ENCODE data around the gene LONP2. TPM values are rescaled to one million over a fixed set of nuclear protein-coding genes. Genes with fewer than 3 reads are reported as not detected.
"Not testable (repeated sequence)": the region's sequence is repeated elsewhere in the genome, so short reads cannot be mapped to it uniquely, and the experiment has no call there.

The LONP2 gene
- total RNA-seq, 2 experiments from 2014 or later, result 50.3 to 51.6 TPM

GRCh38 chr16:48350736-48351135 lies 106.6 kb downstream of the LONP2 start:
- H3K9me3 Mint-ChIP-seq, result no peaks in the 10 kb centered on the region
- intact Hi-C loops (cut with micrococcal nuclease), result loop anchor here (10.0 kb wide), 1 partner anchor 184 kb away; no protein-coding TSS in a partner anchor
- H3K4me3 Mint-ChIP-seq, result no peak overlapping the region
- H3K4me1 Mint-ChIP-seq (ENCODE audit: low read depth), result peaks cover 23% of the 10 kb centered on the region
- CTCF ChIA-PET, result interaction anchor here (1.0 to 1.8 kb wide), 4 partner anchors 13 to 279 kb away, joined by 3 to 9 read pairs (median 6); no protein-coding TSS in a partner anchor
- peak overlapping the region; percentile 67 for H3K27ac Mint-ChIP-seq
- POLR2A ChIA-PET, result interaction anchor here (1.0 to 2.0 kb wide), 4 partner anchors 10 to 35 kb away, joined by 3 to 4 read pairs (median 3); partner anchors contain the start of gene SIAH1
- TF ChIP-seq CTCF (IDR thresholded peaks at IDR 0.05), result no peak
- DNase-seq (peak; percentile 41), ATAC-seq (peak; percentile 55)
- H3K36me3 Mint-ChIP-seq (ENCODE audit: low read depth), result peaks cover 40% of the 10 kb centered on the region
- no peaks in the 10 kb centered on the region for H3K27me3 Mint-ChIP-seq

GRCh38 chr16:48352648-48353390 lies 108.7 kb downstream of the LONP2 start:
- H3K27ac Mint-ChIP-seq, result no peak overlapping the region
- TF ChIP-seq CTCF (IDR thresholded peaks at IDR 0.05), result no peak
- POLR2A ChIA-PET, result interaction anchor here (0.6 kb wide), 1 partner anchor 289 kb away, joined by 3 read pairs; no protein-coding TSS in a partner anchor
- H3K36me3 Mint-ChIP-seq (ENCODE audit: low read depth), result peaks cover 35% of the 10 kb centered on the region
- no peak overlapping the region for H3K4me3 Mint-ChIP-seq
- H3K9me3 Mint-ChIP-seq, result no peaks in the 10 kb centered on the region
- no peak for DNase-seq
- CTCF ChIA-PET, result interaction anchor here (0.6 to 2.1 kb wide), 5 partner anchors 14 to 278 kb away, joined by 3 to 9 read pairs (median 7); no protein-coding TSS in a partner anchor
- no peak for ATAC-seq
- intact Hi-C loops (cut with micrococcal nuclease), result loop anchor here (1.0 to 10.0 kb wide), 3 partner anchors 182 to 277 kb away; no protein-coding TSS in a partner anchor
- H3K27me3 Mint-ChIP-seq, result no peaks in the 10 kb centered on the region
- H3K4me1 Mint-ChIP-seq (ENCODE audit: low read depth), result peaks cover 18% of the 10 kb centered on the region

- ChIA-PET CTCF (interaction anchor here (1.0 to 3.0 kb wide), 15 partner anchors 11 to 279 kb away, joined by 3 to 26 read pairs (median 6); no protein-coding TSS in a partner anchor), POLR2A (interaction anchor here (0.7 to 3.6 kb wide), 4 partner anchors 11 to 269 kb away, joined by 3 to 28 read pairs (median 4); partner anchors contain the start of gene N4BP1)
Observed at GRCh38 chr16:48353565-48354163, 109.6 kb downstream of the LONP2 start.

GRCh38 chr16:48354385-48354784 lies 110.3 kb downstream of the LONP2 start:
- ATAC-seq (peak; percentile 44), DNase-seq (peak; percentile 37)
- peaks cover 30% of the 10 kb centered on the region for H3K36me3 Mint-ChIP-seq (ENCODE audit: low read depth)
- H3K27ac Mint-ChIP-seq, result peak overlapping the region; percentile 48
- intact Hi-C loops (cut with micrococcal nuclease), result loop anchor here (10.0 kb wide), 1 partner anchor 180 kb away; no protein-coding TSS in a partner anchor
- peaks cover 18% of the 10 kb centered on the region for H3K4me1 Mint-ChIP-seq (ENCODE audit: low read depth)
- ChIA-PET CTCF (interaction anchor here (0.6 to 3.0 kb wide), 13 partner anchors 10 to 278 kb away, joined by 3 to 26 read pairs (median 5); no protein-coding TSS in a partner anchor), POLR2A (interaction anchor here (0.5 to 3.6 kb wide), 7 partner anchors 11 to 268 kb away, joined by 3 to 28 read pairs (median 3); partner anchors contain the start of gene N4BP1)
- not testable (repeated sequence) for H3K9me3 Mint-ChIP-seq, H3K4me3 Mint-ChIP-seq, H3K27me3 Mint-ChIP-seq

More at GRCh38 chr16:48353565-48354163, 109.6 kb downstream of the LONP2 start:
- TF ChIP-seq CTCF (IDR thresholded peaks at IDR 0.05), result peak; percentile 92
- Mint-ChIP-seq H3K4me1 (ENCODE audit: low read depth) (peaks cover 18% of the 10 kb centered on the region), H3K9me3 (no peaks in the 10 kb centered on the region), H3K27me3 (no peaks in the 10 kb centered on the region), H3K27ac (peak overlapping the region; percentile 73), H3K36me3 (ENCODE audit: low read depth) (peaks cover 33% of the 10 kb centered on the region), H3K4me3 (peak overlapping the region; percentile 21)
- intact Hi-C loops (cut with micrococcal nuclease), result loop anchor here (1.0 to 10.0 kb wide), 3 partner anchors 181 to 277 kb away; no protein-coding TSS in a partner anchor
- DNase-seq, result peak; percentile 76
- ATAC-seq, result peak; percentile 81

All from activated CD8-positive, alpha-beta T cell treated with anti-CD3 and anti-CD28 coated beads for 36 hours (primary cell).